Astrocyte (in vitro differentiated cells and primary cell): ENCODE data around the gene ABCA7. TPM values are rescaled to one million over a fixed set of nuclear protein-coding genes. Genes with fewer than 3 reads are reported as not detected.

ENCODE experiments used
- DNase-seq: peaks from one replicate; pipeline ENCODE4 v3.0.0-alpha.2; 2010; ENCODE audit warnings: low read depth
- FAIRE-seq: peaks from 2 replicates; lab custom pipeline; 2011; peaks lifted over from hg19 to GRCh38; lab: Jason Lieb, UNC
- H2AFZ ChIP-seq: 2 replicates; pipeline ENCODE4 v1.6.0; 2012; ENCODE audit warnings: low read depth, low read length, inconsistent platforms
- H3K27ac ChIP-seq: 2 replicates; pipeline ENCODE4 v1.5.1; 2011; ENCODE audit warnings: low read depth, low read length, inconsistent platforms
- H3K27me3 ChIP-seq: 2 replicates; pipeline ENCODE4 v1.6.0; 2011; ENCODE audit warnings: low read length, inconsistent platforms; ENCODE audit not compliant: insufficient read depth
- H3K36me3 ChIP-seq: 2 replicates; pipeline ENCODE4 v1.5.1; 2011; ENCODE audit warnings: low read length, inconsistent platforms; ENCODE audit not compliant: insufficient read depth
- H3K4me1 ChIP-seq: 2 replicates; pipeline ENCODE4 v1.5.1; 2011; ENCODE audit warnings: low read length, inconsistent platforms; ENCODE audit not compliant: insufficient read depth
- H3K4me2 ChIP-seq: 2 replicates; pipeline ENCODE4 v1.6.0; 2012; ENCODE audit warnings: low read length, inconsistent platforms
- H3K4me3 ChIP-seq: 2 replicates; pipeline ENCODE4 v1.5.1; 2011; ENCODE audit warnings: low read depth, mild to moderate bottlenecking, low read length, inconsistent platforms; ENCODE audit not compliant: insufficient read depth
- H3K79me2 ChIP-seq: 2 replicates; pipeline ENCODE4 v1.6.0; 2012; ENCODE audit warnings: mild to moderate bottlenecking, low read length, inconsistent platforms; ENCODE audit not compliant: insufficient read depth
- H3K9ac ChIP-seq: 2 replicates; pipeline ENCODE4 v1.6.0; 2012; ENCODE audit warnings: mild to moderate bottlenecking, low read length, inconsistent platforms
- H3K9me3 ChIP-seq: 2 replicates; pipeline ENCODE4 v1.5.1; 2012; ENCODE audit warnings: low read depth, mild to moderate bottlenecking, low read length, inconsistent platforms; ENCODE audit not compliant: insufficient read depth
- H4K20me1 ChIP-seq: 2 replicates; pipeline ENCODE4 v1.6.0; 2012; ENCODE audit warnings: low read length, inconsistent platforms; ENCODE audit not compliant: insufficient read depth
- H3K27ac Mint-ChIP-seq: one replicate; pipeline ENCODE4 v1.8.0; 2021; ENCODE audit warnings: mild to moderate bottlenecking, mixed read lengths; ENCODE audit not compliant: unreplicated experiment
- H3K27me3 Mint-ChIP-seq: one replicate; pipeline ENCODE4 v1.8.0; 2021; ENCODE audit warnings: low read depth, mixed read lengths; ENCODE audit not compliant: unreplicated experiment
- H3K36me3 Mint-ChIP-seq: one replicate; pipeline ENCODE4 v1.8.0; 2021; ENCODE audit warnings: low read depth, mixed read lengths; ENCODE audit not compliant: unreplicated experiment
- H3K4me1 Mint-ChIP-seq: one replicate; pipeline ENCODE4 v1.8.0; 2021; ENCODE audit warnings: low read depth, mixed read lengths; ENCODE audit not compliant: unreplicated experiment
- H3K4me3 Mint-ChIP-seq: one replicate; pipeline ENCODE4 v1.8.0; 2021; ENCODE audit warnings: mild to moderate bottlenecking, moderate library complexity, mixed read lengths; ENCODE audit not compliant: unreplicated experiment
- H3K9me3 Mint-ChIP-seq: one replicate; pipeline ENCODE4 v1.8.0; 2021; ENCODE audit warnings: mild to moderate bottlenecking, mixed read lengths; ENCODE audit not compliant: unreplicated experiment
- CTCF ChIP-seq: IDR thresholded peaks from 2 replicates; pipeline ENCODE4 v1.5.1; 2011; ENCODE audit warnings: low read depth, mild to moderate bottlenecking, inconsistent platforms, low read length, moderate library complexity; ENCODE audit not compliant: insufficient read depth
- EZH2 ChIP-seq: IDR thresholded peaks from 2 replicates; pipeline ENCODE4 v1.6.1; 2012; ENCODE audit warnings: mild to moderate bottlenecking, low read length, inconsistent platforms; ENCODE audit not compliant: insufficient read depth
- total RNA-seq: library from RNA; stranded (reverse); gene quantifications from 2 replicates; pipeline ENCODE4 v1.2.1, GENCODE V29; 2021

Gene ABCA7
- total RNA-seq, 1 donor from 2014 or later = 18.4 TPM

DNA sequence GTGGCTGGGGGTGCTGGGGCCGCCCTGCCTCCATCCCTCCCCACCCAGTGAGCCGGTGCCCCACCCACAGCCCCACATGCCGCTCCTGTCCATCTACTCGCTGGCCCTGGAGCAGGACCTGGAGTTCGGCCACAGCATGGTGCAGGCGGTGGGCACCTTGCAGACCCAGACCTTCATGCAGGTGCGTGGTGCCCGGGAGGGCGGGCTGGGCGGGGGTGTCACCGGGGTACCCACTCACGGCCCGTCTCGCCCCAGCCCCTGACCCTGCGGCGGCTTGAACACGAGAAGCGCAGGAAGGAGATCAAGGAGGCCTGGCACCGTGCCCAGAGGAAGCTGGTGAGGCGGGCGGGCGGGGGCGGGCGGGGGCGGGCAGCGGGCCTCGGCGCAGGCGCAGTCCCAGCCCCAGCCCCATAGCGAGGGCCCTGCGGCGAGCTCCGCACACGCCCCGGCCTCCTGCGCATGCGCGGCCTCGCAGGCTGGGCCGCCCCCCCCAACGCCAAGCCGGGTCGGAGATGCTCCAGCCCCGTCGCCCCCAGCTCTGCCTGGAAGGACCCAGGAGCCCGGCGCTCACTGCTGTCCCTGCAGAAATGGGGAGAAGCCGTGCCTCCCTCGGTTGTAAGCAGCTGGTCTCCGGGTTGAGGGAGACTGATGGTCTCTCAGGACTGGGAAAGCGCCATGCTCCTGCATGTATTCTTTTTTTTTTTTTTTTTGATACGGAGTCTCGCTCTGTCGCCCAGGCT is 34.8 kb downstream of the ABCA7 start:
- TF ChIP-seq CTCF (no peak), EZH2 (no peak)
- Histone ChIP-seq H3K79me2 (no peaks in the 10 kb centered on the region), H3K27ac (no peak overlapping the region), H3K36me3 (no peaks in the 10 kb centered on the region), H3K27me3 (peaks cover 21% of the 10 kb centered on the region), H3K4me3 (no peak overlapping the region), H3K9me3 (no peaks in the 10 kb centered on the region), H3K9ac (no peak overlapping the region), H3K4me2 (no peak overlapping the region), H4K20me1 (no peaks in the 10 kb centered on the region), H3K4me1 (no peaks in the 10 kb centered on the region), H2AFZ (no peak overlapping the region)
- H3K27ac Mint-ChIP-seq = no peak overlapping the region
- no peaks in the 10 kb centered on the region for H3K9me3 Mint-ChIP-seq
- peaks cover 20% of the 10 kb centered on the region for H3K27me3 Mint-ChIP-seq
- peaks cover 2% of the 10 kb centered on the region for H3K36me3 Mint-ChIP-seq
- no peak for DNase-seq
- no peak overlapping the region for H3K4me3 Mint-ChIP-seq
- H3K4me1 Mint-ChIP-seq = no peaks in the 10 kb centered on the region
- no peak for FAIRE-seq

GRCh38 chr19:1076046-1076386 is 36.1 kb downstream of the ABCA7 start:
- no peaks in the 10 kb centered on the region for H3K9me3 Mint-ChIP-seq
- Histone ChIP-seq H3K4me1 (no peaks in the 10 kb centered on the region), H3K27ac (no peak overlapping the region), H3K9ac (no peak overlapping the region), H2AFZ (no peak overlapping the region), H3K36me3 (no peaks in the 10 kb centered on the region), H3K27me3 (peaks cover 11% of the 10 kb centered on the region), H3K79me2 (no peaks in the 10 kb centered on the region), H3K4me3 (no peak overlapping the region), H3K4me2 (no peak overlapping the region), H4K20me1 (no peaks in the 10 kb centered on the region), H3K9me3 (no peaks in the 10 kb centered on the region)
- no peaks in the 10 kb centered on the region for H3K4me1 Mint-ChIP-seq
- DNase-seq (no peak), FAIRE-seq (no peak)
- no peak overlapping the region for H3K27ac Mint-ChIP-seq
- peaks cover 15% of the 10 kb centered on the region for H3K27me3 Mint-ChIP-seq
- peaks cover 2% of the 10 kb centered on the region for H3K36me3 Mint-ChIP-seq
- H3K4me3 Mint-ChIP-seq = no peak overlapping the region
- TF ChIP-seq CTCF = no peak
- no peak for TF ChIP-seq EZH2

DNA sequence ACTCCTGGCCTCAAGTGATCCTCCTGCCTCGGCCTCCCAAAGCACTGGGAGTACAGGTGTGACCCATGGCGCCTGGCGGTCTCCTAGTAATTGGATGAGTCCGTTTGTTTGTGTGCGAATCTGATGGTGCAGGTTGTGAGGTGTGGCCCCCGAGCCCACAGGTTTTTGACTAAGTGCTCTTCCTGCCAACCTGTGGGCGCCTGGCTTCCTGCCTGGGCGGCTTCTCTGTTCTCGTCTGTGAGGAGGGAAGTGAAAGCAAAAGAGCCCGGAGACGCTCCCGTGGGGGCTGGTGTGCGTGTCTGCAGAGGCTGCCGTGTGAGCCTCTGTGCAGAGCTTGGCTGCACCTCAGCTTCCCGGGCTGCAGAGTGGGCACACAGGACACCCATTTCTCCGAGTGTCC is 37.0 kb downstream of the ABCA7 start:
- DNase-seq (no peak), FAIRE-seq (no peak)
- Histone ChIP-seq H3K4me3 (no peak overlapping the region), H2AFZ (no peak overlapping the region), H3K27me3 (peaks cover 5% of the 10 kb centered on the region), H3K4me1 (no peaks in the 10 kb centered on the region), H3K9ac (no peak overlapping the region), H3K79me2 (no peaks in the 10 kb centered on the region), H3K4me2 (no peak overlapping the region), H3K9me3 (no peaks in the 10 kb centered on the region), H4K20me1 (no peaks in the 10 kb centered on the region), H3K36me3 (no peaks in the 10 kb centered on the region), H3K27ac (no peak overlapping the region)
- no peak for TF ChIP-seq EZH2
- no peak for TF ChIP-seq CTCF
- Mint-ChIP-seq H3K4me1 (no peaks in the 10 kb centered on the region), H3K36me3 (no peaks in the 10 kb centered on the region), H3K9me3 (no peaks in the 10 kb centered on the region), H3K27me3 (peaks cover 11% of the 10 kb centered on the region), H3K27ac (no peak overlapping the region), H3K4me3 (no peak overlapping the region)
